NCI-H2107 treated with DMSO at 0.1 percent for 48 hours (cell line): ENCODE results near the gene CHD5.

Source experiments
- DNase-seq: peaks from one replicate; lab custom pipeline; 2025; ENCODE audit not compliant: unreplicated experiment; lab: John Stamatoyannopoulos, UW

Gene CHD5

GRCh38 chr1:6100861-6101783 lies 79.0 kb downstream of the CHD5 start:
- no peak for DNase-seq

DNA sequence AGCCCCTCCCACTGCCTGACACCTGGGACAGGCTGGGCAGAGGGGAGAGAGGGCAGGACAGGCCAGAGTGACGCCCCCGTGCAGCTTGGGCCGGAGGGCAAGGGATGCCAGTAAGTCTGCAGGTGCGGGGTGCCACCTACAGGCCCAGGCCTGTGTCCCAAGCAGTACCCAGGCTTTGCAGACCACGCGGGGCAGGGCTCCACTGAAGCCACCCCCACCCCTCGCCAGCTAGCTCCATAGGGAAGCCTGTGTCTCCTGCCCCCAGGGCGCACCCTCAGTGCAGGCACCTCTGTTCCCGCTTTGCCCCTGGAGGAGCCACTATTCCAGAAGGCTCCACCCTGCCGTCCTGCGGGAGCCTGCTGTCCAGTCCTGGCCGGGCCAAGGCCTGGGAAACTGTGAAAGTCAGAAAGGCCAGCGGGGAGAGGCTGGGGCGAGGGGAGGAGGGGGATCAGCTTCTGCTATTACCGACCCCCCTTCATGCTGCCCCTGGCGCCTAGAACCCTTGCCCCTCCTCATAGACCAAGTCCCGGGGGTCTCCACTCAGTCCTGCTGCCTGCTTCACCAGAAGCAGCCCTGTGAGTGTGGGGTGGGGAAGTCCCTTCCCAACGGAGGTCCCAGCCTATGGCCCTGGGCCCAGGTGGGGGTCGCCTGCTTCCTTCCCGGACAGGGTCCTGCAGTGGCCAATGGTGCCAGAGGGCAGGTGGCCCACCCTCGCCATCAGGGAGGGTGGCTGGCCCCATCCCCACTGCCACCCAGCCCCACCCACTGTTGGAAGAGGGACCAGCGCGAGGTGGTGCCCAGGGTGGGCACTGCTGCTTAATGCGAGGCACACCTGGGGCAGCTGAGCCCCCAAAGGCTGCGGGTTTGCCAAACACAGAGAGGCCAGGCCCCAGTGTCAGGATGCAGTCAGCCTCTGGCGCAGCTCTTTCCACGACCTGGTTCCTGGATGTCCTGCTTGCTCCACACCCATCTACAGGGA lies 80.0 kb downstream of the CHD5 start:
- DNase-seq = no peak

- DNase-seq = no peak
Measured at GRCh38 chr1:6099297-6099696, 80.8 kb downstream of the CHD5 start.

GRCh38 chr1:6098303-6099215 lies 81.6 kb downstream of the CHD5 start:
- DNase-seq = no peak

GRCh38 chr1:6097824-6098223 lies 82.3 kb downstream of the CHD5 start:
- no peak for DNase-seq

DNA sequence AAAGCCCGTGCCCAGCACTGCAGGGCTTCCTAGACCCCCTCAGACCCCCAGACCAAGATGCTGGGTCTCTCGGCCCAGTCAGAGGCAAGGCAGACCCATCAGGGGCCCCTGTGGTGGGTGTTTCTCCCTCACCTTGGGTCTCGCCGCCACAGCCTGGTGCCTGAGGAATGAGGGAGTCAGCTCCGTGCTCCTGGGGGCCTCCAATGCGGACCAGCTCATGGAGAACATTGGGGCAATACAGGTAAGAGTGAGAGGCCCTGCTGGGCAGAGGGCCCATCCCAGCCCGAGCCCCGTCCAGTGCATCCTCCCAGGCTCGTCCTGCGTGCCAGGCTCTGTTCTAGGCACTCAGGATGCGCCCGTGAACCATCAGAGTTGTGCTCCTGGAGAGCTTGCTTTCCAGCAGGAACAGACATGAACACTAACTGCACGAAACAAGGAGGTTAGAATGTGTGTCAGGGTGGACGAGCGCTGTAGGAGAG lies 83.0 kb downstream of the CHD5 start:
- DNase-seq = no peak

- DNase-seq = no peak
Measured at GRCh38 chr1:6096243-6097116, 83.6 kb downstream of the CHD5 start.

DNA sequence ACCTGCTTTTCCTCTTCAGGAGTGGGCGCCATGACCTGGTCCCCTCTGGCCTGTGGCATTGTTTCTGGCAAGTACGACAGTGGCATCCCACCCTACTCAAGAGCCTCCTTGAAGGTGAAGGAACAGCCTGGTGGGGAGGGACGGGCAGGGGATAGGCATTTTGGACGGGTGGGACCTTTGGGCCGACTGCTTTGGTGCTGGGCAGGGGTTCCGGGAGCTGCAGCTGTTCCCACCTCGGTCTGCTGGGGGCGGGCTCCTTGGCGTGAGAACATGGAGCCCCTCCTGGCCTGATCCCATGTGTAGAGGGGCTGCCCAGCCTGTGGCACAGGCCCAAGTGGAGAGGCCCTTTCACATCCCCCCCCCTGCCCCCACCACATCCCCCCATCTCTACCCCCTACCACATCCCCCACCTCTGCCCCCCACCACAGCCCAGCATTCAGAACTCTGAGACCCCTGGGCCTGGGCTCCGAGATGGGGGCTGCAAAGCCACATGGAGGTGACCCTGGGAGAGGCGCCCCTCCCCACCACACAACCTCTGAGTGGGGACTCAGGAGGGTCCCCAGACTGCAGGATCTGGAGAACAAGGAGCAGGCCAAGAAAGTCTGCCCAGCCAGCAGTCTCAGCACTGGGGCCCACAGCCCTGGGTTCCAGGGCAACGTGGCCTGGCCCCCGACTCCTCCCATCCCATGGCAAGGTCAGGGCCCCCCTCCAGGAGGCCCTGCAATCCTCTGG lies 84.4 kb downstream of the CHD5 start:
- DNase-seq = no peak

- no peak for DNase-seq
Measured at GRCh38 chr1:6094801-6095505, 85.2 kb downstream of the CHD5 start.

GRCh38 chr1:6094246-6094645 lies 85.9 kb downstream of the CHD5 start:
- no peak for DNase-seq

GRCh38 chr1:6093611-6094010 lies 86.5 kb downstream of the CHD5 start:
- DNase-seq = no peak

GRCh38 chr1:6093071-6093470 lies 87.0 kb downstream of the CHD5 start:
- no peak for DNase-seq

DNA sequence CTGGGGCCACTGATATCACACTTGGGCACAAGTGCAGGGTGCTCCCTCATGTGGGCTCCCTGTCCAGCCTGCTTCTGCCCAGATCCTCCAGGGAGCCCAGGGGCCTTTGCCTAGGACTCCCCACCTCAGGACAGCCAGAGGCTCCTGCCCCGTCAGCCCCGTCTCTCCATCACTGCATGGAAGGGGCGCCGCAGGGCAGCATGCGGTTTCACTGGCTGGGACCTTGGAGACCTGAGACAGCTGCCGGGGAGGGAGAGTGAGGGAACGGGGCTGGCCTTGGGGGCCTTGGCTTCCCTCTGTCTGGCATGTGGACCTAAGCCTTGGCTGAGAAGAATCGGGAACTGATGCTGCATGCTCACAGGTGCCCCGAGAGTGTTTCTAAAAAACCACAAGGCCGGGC lies 87.9 kb downstream of the CHD5 start:
- DNase-seq = no peak

- DNase-seq = no peak
Measured at GRCh38 chr1:6091823-6092109, 88.4 kb downstream of the CHD5 start.

- DNase-seq = no peak
Measured at GRCh38 chr1:6090996-6091822, 88.9 kb downstream of the CHD5 start.

GRCh38 chr1:6090288-6090687 lies 89.8 kb downstream of the CHD5 start:
- no peak for DNase-seq

DNA sequence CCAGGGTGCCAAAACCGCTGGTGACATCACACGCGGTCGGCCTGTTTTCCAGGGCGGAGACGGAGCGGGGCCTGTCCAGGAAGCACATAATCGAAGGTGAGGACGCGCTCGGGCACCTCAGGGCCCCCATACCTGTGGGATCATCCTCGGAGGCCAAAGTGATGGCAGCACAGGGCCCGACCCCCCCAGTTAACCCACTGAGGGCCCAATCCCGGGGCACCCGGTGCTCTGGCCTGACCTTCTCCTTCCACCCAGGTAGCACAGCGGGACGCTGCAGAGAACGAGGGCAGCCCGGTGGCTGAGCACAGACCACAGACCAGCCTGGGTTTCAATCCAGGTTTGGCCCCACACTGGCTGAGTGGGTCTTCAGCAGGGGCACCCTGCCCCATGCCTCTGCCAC lies 91.2 kb downstream of the CHD5 start:
- no peak for DNase-seq

DNA sequence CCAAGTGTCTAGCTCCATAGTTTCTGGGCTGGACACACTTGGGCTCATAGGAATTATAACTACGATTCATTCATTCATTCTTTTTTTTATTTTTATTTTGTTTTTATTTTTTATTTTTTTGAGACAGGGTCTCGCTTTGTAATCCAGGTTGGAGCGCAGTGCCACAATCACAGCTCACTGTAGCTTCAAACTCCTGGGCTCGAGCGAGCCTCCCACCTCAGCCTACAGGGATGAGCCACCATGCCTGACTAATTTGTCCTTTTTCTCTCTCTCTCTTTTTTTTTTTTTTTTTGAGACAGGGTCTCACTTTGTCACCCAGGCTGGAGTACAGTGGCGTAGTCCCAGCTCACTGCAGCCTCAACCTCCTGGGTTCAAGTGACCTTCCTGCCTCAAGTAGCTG lies 92.2 kb downstream of the CHD5 start:
- DNase-seq = no peak
